ENCODE measurements around the gene CCDC149. TPM values are rescaled to one million over a fixed set of nuclear protein-coding genes. Genes with fewer than 3 reads are reported as not detected.

Gene CCDC149
- total and polyA plus RNA-seq, 11 donors = 5.8 to 14.7 (median 9.9) TPM

DNA sequence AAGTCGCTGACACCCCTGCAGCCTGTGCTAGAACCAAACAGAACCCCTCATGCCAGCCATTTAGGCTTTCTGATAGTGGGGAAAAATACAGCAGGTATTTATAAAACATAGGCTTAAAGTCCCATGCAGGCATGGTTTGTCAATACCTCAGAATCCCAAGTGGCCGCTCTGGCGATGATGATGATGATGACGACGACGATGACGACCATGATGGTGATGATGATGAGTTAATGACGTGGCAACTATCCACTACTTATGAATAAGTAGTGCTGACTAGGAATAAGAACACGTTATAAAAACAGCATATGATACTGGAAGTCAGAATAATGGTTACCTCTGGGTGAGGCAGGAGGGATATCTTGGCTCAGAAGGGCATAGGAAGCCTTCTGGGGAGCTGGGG lies 18.0 kb downstream of the CCDC149 start:
- no peak for DNase-seq
- Histone ChIP-seq H3K9me3 (no peaks in the 10 kb centered on the region), H3K36me3 (peaks cover 0 to 28% (median 9%) of the 10 kb centered on the region in 9 donors), H3K27ac (no peak overlapping the region), H3K4me1 (no peaks in the 10 kb centered on the region), H3K27me3 (no peaks in the 10 kb centered on the region), H3K4me3 (no peak overlapping the region)
- no peak for ATAC-seq
- intact Hi-C loops (cut with DNase I) = no loop called here
- TF ChIP-seq CTCF (IDR thresholded peaks at IDR 0.05) (no peak), POLR2A (IDR thresholded peaks at IDR 0.05) (no peak)
- WGBS, 4 donors = 84 to 92% (median 91%) methylated on average over 9 of the region's 9 CpGs

- DNase-seq (no peak), ATAC-seq (no peak)
- 78 to 90% (median 83%) methylated on average over 1 of the region's 1 CpG for WGBS, 4 donors
- Histone ChIP-seq H3K36me3 (peaks cover 0 to 28% (median 9%) of the 10 kb centered on the region in 9 donors), H3K9me3 (no peaks in the 10 kb centered on the region), H3K27ac (no peak overlapping the region), H3K4me1 (no peaks in the 10 kb centered on the region), H3K4me3 (no peak overlapping the region), H3K27me3 (no peaks in the 10 kb centered on the region)
- TF ChIP-seq POLR2A (IDR thresholded peaks at IDR 0.05) = no peak
- no peak for TF ChIP-seq CTCF (IDR thresholded peaks at IDR 0.05)
- intact Hi-C loops (cut with DNase I) = no loop called here
Observed at GRCh38 chr4:24894243-24894642, 18.6 kb downstream of the CCDC149 start.

GRCh38 chr4:24892778-24893177 lies 20.1 kb downstream of the CCDC149 start:
- TF ChIP-seq POLR2A (IDR thresholded peaks at IDR 0.05) = no peak
- no peak for TF ChIP-seq CTCF (IDR thresholded peaks at IDR 0.05)
- no peaks in the 10 kb centered on the region for H3K4me1 ChIP-seq
- 90 to 100% (median 94%) methylated on average over 2 of the region's 2 CpGs for WGBS, 4 donors
- peaks cover 0 to 28% (median 9%) of the 10 kb centered on the region in 9 donors for H3K36me3 ChIP-seq
- intact Hi-C loops (cut with DNase I) = no loop called here
- DNase-seq (no peak), ATAC-seq (no peak)
- no peak overlapping the region for H3K27ac ChIP-seq
- H3K4me3 ChIP-seq = no peak overlapping the region
- H3K27me3 ChIP-seq = no peaks in the 10 kb centered on the region
- H3K9me3 ChIP-seq = no peaks in the 10 kb centered on the region

- WGBS, 4 donors = 91 to 100% (median 93%) methylated on average over 2 of the region's 2 CpGs
- Histone ChIP-seq H3K4me3 (no peak overlapping the region), H3K27me3 (no peaks in the 10 kb centered on the region), H3K9me3 (no peaks in the 10 kb centered on the region), H3K27ac (no peak overlapping the region), H3K4me1 (no peaks in the 10 kb centered on the region), H3K36me3 (peaks cover 0 to 28% (median 9%) of the 10 kb centered on the region in 9 donors)
- intact Hi-C loops (cut with DNase I) = no loop called here
- TF ChIP-seq CTCF (IDR thresholded peaks at IDR 0.05) (no peak), POLR2A (IDR thresholded peaks at IDR 0.05) (no peak)
- DNase-seq (no peak), ATAC-seq (no peak)
Observed at GRCh38 chr4:24892278-24892677, 20.6 kb downstream of the CCDC149 start.

Data from heart left ventricle (tissue), 16 donors.